DMS79 (cell line): ENCODE data around the gene AUTS2.

Experiments
- DNase-seq: peaks from one replicate; lab custom pipeline; 2025; lab: John Stamatoyannopoulos, UW

AUTS2 gene

GRCh38 chr7:69857014-69857413 is 258.7 kb downstream of the AUTS2 start:
- DNase-seq: no peak

DNA sequence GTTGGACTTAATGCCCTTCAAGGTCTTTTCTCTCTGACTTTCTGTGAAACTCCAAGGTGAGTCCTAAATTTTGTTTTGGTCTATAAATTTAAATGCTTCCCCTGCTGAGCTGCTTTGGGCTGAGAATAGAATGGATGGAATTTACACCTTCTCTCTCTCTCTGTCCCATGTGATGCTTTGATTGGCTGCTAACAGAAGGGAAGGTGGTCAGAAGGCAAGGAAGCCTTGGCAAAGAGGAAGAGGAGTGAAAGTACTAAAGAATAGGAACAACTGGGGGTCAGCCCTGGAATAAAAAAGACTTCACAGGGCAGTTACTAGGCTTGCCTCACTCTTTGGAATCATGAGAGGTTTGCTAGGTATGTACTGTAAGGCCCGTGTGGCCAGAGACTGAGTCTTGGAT is 260.2 kb downstream of the AUTS2 start:
- no peak for DNase-seq

GRCh38 chr7:69859342-69859741 is 261.1 kb downstream of the AUTS2 start:
- peak; percentile 37 for DNase-seq

DNA sequence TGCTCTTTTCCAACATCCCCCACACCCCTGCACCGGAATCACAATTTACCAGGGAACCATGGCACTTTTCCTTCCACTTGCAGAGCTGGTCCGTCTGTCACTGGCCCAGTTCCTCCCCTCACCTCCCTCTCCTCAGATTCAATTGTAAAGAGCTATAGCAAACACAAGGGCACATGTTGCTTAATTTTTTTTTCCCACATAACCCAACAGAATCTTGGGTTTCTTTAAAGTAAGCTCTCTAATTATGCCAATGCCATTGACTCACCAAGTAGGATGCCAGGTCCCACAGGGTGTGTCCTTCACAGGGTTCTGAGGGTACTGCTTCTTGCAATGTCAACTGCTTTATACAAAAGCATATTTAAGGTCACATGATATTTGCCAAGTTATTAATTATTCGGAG is 262.2 kb downstream of the AUTS2 start:
- no peak for DNase-seq

DNA sequence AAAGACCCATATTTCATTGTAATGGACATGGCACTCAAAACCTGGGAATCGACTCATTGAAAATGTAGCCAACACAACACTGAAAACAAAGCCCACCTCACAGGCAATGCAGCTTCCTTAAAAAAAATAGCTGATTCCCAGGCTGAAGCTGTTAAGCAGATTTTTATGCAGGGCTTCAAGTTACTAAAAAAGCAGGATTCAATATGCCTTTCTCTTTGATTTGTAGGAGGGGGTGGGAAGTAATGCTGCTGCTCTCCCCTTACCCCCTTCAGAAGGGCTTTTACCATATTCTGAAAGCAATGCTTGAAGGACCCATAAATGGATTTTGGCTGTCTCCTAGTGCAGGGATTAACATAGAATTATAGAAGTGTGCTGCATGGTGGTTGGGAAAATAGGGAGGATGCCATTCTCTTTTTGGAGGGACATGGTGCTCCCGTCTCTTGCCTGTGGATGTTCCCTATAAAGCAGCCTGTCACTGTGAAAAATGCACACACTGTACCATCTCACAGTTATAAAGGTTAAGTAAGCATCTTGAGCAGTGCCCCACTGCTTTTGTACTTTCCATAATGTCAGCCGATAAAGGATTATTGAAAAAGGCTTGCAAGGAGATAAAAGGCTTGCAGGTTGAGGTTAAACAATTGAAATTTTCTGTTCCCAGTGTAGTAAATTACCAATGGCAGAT is 262.8 kb downstream of the AUTS2 start:
- DNase-seq: no peak

GRCh38 chr7:69862413-69863064 is 264.3 kb downstream of the AUTS2 start:
- no peak for DNase-seq

GRCh38 chr7:69864274-69864673 is 266.0 kb downstream of the AUTS2 start:
- DNase-seq: no peak

DNA sequence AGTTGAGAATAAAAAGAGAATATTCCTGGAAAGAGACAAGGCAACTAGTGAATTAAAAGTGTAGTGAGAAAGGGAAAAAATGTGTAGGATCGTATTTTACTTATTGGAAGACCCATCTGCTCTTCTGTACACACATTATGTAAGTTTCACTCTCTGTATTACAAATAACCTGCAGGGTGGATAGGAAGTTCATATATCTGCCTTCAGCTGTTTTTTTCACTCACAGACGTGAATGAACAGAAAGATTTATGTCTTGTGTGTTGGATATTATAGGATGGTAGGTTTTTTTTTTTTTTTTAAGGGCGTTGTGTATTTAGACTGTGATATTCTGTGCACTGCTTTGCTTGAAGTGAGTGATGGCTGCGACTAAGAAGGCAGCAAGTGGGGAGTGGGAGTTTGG is 266.5 kb downstream of the AUTS2 start:
- DNase-seq: no peak

DNA sequence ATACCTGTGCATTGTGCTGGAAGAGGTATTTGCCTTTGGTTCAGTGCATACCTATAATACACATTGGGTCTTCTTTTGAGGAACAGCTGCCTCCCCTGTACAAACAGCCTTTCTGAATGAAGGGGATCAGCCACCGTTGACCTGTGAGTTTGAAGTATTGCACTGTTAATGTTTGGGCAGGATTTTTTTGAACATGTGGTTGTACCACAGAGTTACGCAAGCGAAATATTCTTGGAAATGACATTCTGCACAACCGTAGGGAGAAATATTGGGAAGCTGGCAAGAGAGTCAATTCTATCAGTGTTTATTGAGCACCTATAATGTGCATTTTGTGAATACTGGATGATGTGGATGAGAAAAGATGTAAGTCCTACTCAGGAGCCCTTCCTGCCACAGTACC is 270.6 kb downstream of the AUTS2 start:
- no peak for DNase-seq

DNA sequence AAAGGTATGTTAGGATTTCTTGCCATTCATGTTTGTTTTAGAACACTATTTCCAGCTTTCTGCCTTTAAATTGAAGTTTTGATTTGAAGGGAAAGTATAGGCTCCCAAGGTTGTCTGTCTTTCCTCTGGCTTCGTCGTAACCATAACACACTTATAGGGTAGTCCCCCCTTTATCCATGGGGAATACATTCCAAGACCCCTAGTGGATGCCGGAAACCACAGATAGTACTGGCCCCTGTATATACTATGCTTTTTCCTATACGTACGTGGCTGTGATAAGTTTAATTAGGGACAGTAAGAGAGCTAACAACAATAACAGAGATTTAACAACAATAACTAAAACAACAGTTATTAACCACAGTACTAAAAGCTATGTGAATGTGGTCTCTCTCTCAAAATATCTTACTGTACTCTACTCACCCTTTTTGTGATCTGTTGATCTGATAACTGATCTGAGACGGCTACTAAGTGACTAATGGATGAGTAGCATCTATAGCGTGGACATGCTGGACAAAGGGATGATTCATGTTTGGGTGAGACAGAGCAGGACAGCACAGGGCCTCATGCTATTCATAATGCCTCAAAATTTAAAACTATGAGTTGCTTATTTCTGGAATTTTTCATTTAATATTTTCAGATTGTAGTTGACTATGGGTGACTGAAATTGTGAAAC is 273.1 kb downstream of the AUTS2 start:
- no peak for DNase-seq

DNA sequence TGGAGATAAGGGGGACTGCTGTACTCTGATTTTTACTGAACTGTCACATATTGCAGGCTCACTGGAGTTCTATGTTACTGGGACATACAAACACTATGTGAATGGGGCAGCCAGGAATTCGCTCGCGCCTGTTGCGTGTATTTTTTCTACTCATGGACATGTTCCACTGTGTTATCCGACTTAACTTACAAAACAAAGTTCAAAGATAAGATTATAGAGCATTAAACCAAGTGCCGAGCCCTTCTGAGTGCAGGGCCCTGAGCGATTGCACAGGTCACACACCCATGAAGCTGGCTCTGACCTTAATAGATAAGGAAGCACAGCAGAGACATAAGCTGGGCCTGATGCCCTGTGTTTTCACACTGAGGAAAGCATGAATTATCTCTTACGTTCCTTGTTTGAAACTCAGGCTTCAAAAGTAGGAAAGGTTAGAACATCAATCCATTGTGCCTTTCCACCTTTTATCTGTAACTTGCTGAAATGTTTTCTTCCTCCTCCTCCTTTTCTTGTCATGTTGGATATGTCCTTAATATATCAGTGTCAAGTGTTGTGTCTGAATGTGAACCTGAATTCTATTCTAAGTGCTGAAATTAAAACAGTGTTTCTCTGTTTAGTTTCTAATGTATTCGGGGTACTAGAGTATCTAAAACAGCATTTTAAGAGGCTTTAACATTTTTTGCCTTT is 273.8 kb downstream of the AUTS2 start:
- DNase-seq: no peak

DNA sequence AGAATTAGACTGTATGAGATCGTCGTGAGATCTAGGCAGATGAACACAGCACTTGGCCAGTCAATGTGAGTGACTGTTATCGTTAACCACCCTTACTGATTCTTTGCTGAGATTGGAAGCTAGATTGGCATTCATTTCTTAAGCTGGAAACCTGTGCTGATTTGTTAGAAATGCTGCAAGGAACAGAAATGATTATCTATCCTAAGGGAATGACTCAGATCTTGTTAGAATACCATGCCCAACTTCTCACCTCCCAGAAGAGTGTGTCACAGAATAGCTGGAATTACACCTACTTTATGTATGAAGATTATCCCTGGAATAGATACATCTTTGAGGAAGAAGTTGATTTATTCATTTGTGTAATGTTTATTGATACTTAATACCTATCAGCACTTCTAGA is 275.2 kb downstream of the AUTS2 start:
- DNase-seq: no peak

DNA sequence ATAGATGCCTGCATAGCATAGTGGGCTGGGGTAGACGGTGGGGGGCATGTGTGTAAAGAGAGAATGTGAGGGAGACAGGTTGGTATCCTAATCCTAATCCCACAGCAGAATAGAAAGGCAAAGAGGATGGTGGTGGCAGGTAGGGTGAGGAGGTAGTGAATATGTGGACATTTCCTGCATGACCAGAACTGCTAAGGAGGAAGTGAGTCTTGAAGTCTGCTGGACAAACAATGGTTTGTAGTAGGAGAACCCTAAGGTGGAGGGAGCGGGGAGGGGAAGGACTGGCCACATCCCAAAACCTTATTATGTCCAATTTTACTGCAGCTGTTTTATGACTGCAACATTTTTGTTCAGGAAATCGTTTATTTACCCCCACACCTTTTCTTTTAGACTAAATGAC is 279.7 kb downstream of the AUTS2 start:
- DNase-seq: no peak

- no peak for DNase-seq
These were observed 280.3 kb downstream of the AUTS2 start for GRCh38 chr7:69878591-69878990.

DNA sequence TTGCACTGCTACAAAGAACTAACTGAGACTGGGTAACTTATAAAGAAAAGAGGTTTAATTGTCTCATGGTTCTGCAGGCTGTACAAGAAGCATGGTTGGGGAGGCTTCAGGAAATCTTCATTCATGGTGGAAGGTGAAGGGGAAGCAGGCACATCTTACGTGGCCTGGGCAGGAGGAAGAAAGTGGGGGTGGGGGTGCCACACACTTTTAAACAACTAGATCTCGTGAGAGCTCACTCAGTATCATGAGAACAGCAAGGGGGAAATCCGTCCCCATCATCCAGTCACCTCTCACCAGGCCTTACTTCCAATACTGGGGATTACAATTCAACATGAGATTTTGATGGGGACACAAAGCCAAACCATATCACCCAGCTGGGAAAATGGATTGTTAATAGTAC is 281.7 kb downstream of the AUTS2 start:
- no peak for DNase-seq

- DNase-seq: peak; percentile 92
These were observed 282.6 kb downstream of the AUTS2 start for GRCh38 chr7:69880840-69881239.

GRCh38 chr7:69882269-69882668 is 284.0 kb downstream of the AUTS2 start:
- DNase-seq: no peak

GRCh38 chr7:69883399-69883891 is 285.2 kb downstream of the AUTS2 start:
- no peak for DNase-seq

- no peak for DNase-seq
These were observed 287.2 kb downstream of the AUTS2 start for GRCh38 chr7:69885431-69885830.

- DNase-seq: no peak
These were observed 291.2 kb downstream of the AUTS2 start for GRCh38 chr7:69889338-69889975.

- DNase-seq: no peak
These were observed 291.7 kb downstream of the AUTS2 start for GRCh38 chr7:69889976-69890351.

DNA sequence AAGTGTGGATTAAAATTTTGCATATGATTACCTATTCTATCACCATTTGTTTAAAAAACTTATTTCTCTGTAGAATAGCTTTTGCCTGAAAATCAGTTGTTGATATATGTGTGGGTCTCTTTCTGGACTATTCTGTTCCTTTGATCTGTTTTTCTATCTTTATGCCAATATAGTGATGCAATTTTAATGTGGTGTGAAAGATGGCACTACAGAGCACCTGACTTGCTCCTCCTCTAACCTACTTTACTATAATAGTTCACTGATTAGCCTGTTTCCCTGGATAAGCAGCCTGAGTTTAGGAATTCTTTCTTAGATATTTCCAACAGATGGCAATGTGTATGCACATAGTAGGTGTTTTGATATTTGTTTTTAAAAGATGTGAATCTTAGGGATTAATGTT is 294.5 kb downstream of the AUTS2 start:
- no peak for DNase-seq
